BLaER1 treated with 17β-estradiol and CSF1 and Interleukin-3, amounts not matched to agents 10 nM and 100 nM (cell line): Measurements from ENCODE around the gene BMP10.
"Not testable (repeated sequence)": the region's sequence is repeated elsewhere in the genome, so short reads cannot be mapped to it uniquely, and the experiment has no call there.

ENCODE experiments used
- H3K27ac ChIP-seq, 11 experiments: shearing (Covaris generic); formaldehyde crosslinking; 2 replicates each; pipeline ENCODE4 v1.8.1; 2022
- H3K27me3 ChIP-seq, 11 experiments: shearing (Covaris generic); formaldehyde crosslinking; 2 replicates each; pipeline ENCODE4 v1.8.1; 2022
- H3K36me3 ChIP-seq, 11 experiments: shearing (Covaris generic); formaldehyde crosslinking; 2 replicates each; pipeline ENCODE4 v1.8.1; 2022
- H3K4me1 ChIP-seq, 10 experiments: shearing (Covaris generic); formaldehyde crosslinking; 2 replicates each; pipeline ENCODE4 v1.8.1; 2022
- H3K4me2 ChIP-seq, 11 experiments: shearing (Covaris generic); formaldehyde crosslinking; 2 replicates each; pipeline ENCODE4 v1.8.1; 2022
- H3K4me3 ChIP-seq, 10 experiments: shearing (Covaris generic); formaldehyde crosslinking; 2 replicates each; pipeline ENCODE4 v1.8.1; 2022
- H3K9ac ChIP-seq, 11 experiments: shearing (Covaris generic); formaldehyde crosslinking; 2 replicates each; pipeline ENCODE4 v1.8.1; 2022
- H3K9me3 ChIP-seq, 11 experiments: shearing (Covaris generic); formaldehyde crosslinking; replicated peaks in 1 of 11; 2 replicates each; pipeline ENCODE4 v1.8.1; 2022
- H4K20me1 ChIP-seq, 11 experiments: shearing (Covaris generic); formaldehyde crosslinking; 2 replicates each; pipeline ENCODE4 v1.8.1; 2022
- Cebpa-rat ChIP-seq, 11 experiments: shearing (Covaris generic); IDR thresholded peaks; 2 replicates each; pipeline ENCODE4 v1.8.1; 2022

BMP10 gene

GRCh38 chr2:68901561-68901960 lies 30.4 kb upstream of the BMP10 start:
- Histone ChIP-seq H3K4me3 (no peak overlapping the region), H4K20me1 (no peaks in the 10 kb centered on the region), H3K9ac (no peak overlapping the region), H3K4me2 (no peak overlapping the region), H3K4me1 (peaks cover 2 to 9% (median 4%) of the 10 kb centered on the region in 10 experiments; a peak in 17 of 20 replicates), H3K27me3 (no peaks in the 10 kb centered on the region), H3K27ac (no peak overlapping the region), H3K9me3 (peaks cover 20 to 40% (median 35%) of the 10 kb centered on the region in 11 experiments), H3K36me3 (peaks cover 0 to 7% (median 0%) of the 10 kb centered on the region in 11 experiments; a peak in 2 of 22 replicates)
- TF ChIP-seq Cebpa-rat (IDR thresholded peaks at IDR 0.05), result no peak

- peaks cover 20 to 43% (median 37%) of the 10 kb centered on the region in 11 experiments for H3K9me3 ChIP-seq
- H3K9ac ChIP-seq, result no peak overlapping the region
- H3K36me3 ChIP-seq, result peaks cover 0 to 7% (median 0%) of the 10 kb centered on the region in 11 experiments; a peak in 2 of 22 replicates
- peaks cover 0 to 6% (median 0%) of the 10 kb centered on the region in 10 experiments; a peak in 6 of 20 replicates for H3K4me1 ChIP-seq
- H3K27me3 ChIP-seq, result no peaks in the 10 kb centered on the region
- no peaks in the 10 kb centered on the region for H4K20me1 ChIP-seq
- no peak overlapping the region for H3K4me2 ChIP-seq
- H3K4me3 ChIP-seq, result no peak overlapping the region
- H3K27ac ChIP-seq, result no peak overlapping the region
- no peak for TF ChIP-seq Cebpa-rat (IDR thresholded peaks at IDR 0.05)
Measured at GRCh38 chr2:68901199-68901514, 30.0 kb upstream of the BMP10 start.

- no peak for TF ChIP-seq Cebpa-rat (IDR thresholded peaks at IDR 0.05)
- H3K9me3 ChIP-seq, result peaks cover 20 to 46% (median 38%) of the 10 kb centered on the region in 11 experiments
- H3K4me3 ChIP-seq, result no peak overlapping the region
- 0 out of 22 replicates have a peak overlapping the region, but pooled peaks of 1 of the 11 experiments have one; percentile 11 for H3K27ac ChIP-seq
- peaks cover 0 to 6% (median 0%) of the 10 kb centered on the region in 10 experiments; a peak in 2 of 20 replicates for H3K4me1 ChIP-seq
- H3K9ac ChIP-seq, result no peak overlapping the region
- no peak overlapping the region for H3K4me2 ChIP-seq
- no peaks in the 10 kb centered on the region for H4K20me1 ChIP-seq
- no peaks in the 10 kb centered on the region for H3K27me3 ChIP-seq
- peaks cover 0 to 7% (median 0%) of the 10 kb centered on the region in 11 experiments; a peak in 2 of 22 replicates for H3K36me3 ChIP-seq
Measured at GRCh38 chr2:68900496-68901198, 29.4 kb upstream of the BMP10 start.

DNA sequence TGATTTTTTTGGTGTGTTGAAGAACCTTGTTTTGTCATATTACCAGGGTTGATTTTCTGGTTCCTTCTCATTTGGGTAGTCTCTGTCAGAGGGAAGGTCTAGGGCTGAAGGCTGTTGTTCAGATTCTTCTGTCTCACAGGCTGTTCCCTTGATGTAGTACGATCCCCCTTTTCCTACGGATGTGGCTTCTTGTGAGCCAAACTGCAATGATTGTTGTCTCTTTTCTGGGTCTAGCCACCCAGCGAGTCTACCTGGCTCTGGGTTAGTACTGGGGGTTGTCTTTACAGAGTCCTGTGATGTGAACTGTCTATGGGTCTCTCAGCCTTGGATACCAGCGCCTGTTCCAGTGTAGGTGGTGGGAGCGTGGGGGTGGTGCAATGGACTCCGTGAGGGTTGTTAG lies 24.8 kb upstream of the BMP10 start:
- H3K4me3 ChIP-seq, H3K27me3 ChIP-seq: not testable (repeated sequence)

GRCh38 chr2:68889500-68889899 lies 18.3 kb upstream of the BMP10 start:
- Histone ChIP-seq H3K4me2 (no peak overlapping the region), H4K20me1 (no peaks in the 10 kb centered on the region), H3K27me3 (no peaks in the 10 kb centered on the region), H3K4me1 (no peaks in the 10 kb centered on the region), H3K27ac (no peak overlapping the region), H3K9me3 (no peaks in the 10 kb centered on the region), H3K4me3 (no peak overlapping the region), H3K36me3 (no peaks in the 10 kb centered on the region), H3K9ac (no peak overlapping the region)
- TF ChIP-seq Cebpa-rat (IDR thresholded peaks at IDR 0.05), result no peak

More for the DNA sequence above, 24.8 kb upstream of the BMP10 start:
- not testable (repeated sequence) for H4K20me1 ChIP-seq, H3K36me3 ChIP-seq, H3K4me2 ChIP-seq, H3K4me1 ChIP-seq, H3K27ac ChIP-seq, H3K9ac ChIP-seq
- peaks cover 6 to 25% (median 16%) of the 10 kb centered on the region in 11 experiments for H3K9me3 ChIP-seq

- Histone ChIP-seq H3K4me1 (no peaks in the 10 kb centered on the region), H3K36me3 (no peaks in the 10 kb centered on the region), H4K20me1 (no peaks in the 10 kb centered on the region), H3K27me3 (no peaks in the 10 kb centered on the region), H3K27ac (no peak overlapping the region), H3K4me3 (no peak overlapping the region), H3K4me2 (no peak overlapping the region), H3K9ac (no peak overlapping the region), H3K9me3 (no peaks in the 10 kb centered on the region)
- TF ChIP-seq Cebpa-rat (IDR thresholded peaks at IDR 0.05), result no peak
Measured at GRCh38 chr2:68889021-68889420, 17.8 kb upstream of the BMP10 start.

DNA sequence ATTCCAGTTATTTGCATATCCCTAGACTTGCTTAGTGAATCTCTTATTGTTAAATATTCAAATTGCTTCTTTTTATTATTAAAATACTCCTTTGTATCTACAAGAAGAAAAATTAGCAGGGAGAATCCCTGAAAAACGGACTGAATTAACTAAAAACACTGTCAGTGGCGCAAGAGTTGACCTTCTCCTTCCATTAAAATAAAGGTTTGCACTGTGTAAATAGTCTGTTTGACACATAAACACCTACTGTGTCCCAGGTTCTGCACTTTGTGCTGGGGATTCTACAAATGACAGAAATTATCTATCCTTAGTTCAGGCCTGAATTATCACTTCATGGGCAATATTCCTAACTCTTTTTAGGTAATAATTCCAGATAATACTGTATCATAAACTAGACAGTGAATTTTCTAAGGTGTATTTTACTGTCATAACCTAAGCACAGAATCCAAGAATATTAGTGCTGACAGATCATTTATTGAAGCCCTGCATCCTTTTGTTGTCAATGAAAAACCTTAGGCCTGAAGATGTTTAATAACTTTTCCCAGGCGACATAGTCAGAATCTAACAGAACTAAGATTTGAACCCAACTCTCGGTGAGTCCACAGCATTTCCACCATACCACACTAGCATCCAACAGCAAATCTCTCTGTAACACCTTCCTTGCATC lies 17.0 kb upstream of the BMP10 start:
- H3K36me3 ChIP-seq, result no peaks in the 10 kb centered on the region
- no peak overlapping the region for H3K27ac ChIP-seq
- H3K9ac ChIP-seq, result no peak overlapping the region
- TF ChIP-seq Cebpa-rat (IDR thresholded peaks at IDR 0.05), result no peak
- no peaks in the 10 kb centered on the region for H3K4me1 ChIP-seq
- H3K4me3 ChIP-seq, result no peak overlapping the region
- H3K4me2 ChIP-seq, result no peak overlapping the region
- no peaks in the 10 kb centered on the region for H3K27me3 ChIP-seq
- H4K20me1 ChIP-seq, result no peaks in the 10 kb centered on the region
- H3K9me3 ChIP-seq, result no peaks in the 10 kb centered on the region

- H3K36me3 ChIP-seq, result no peaks in the 10 kb centered on the region
- H3K27me3 ChIP-seq, result no peaks in the 10 kb centered on the region
Measured at GRCh38 chr2:68885811-68886075, 14.5 kb upstream of the BMP10 start.

DNA sequence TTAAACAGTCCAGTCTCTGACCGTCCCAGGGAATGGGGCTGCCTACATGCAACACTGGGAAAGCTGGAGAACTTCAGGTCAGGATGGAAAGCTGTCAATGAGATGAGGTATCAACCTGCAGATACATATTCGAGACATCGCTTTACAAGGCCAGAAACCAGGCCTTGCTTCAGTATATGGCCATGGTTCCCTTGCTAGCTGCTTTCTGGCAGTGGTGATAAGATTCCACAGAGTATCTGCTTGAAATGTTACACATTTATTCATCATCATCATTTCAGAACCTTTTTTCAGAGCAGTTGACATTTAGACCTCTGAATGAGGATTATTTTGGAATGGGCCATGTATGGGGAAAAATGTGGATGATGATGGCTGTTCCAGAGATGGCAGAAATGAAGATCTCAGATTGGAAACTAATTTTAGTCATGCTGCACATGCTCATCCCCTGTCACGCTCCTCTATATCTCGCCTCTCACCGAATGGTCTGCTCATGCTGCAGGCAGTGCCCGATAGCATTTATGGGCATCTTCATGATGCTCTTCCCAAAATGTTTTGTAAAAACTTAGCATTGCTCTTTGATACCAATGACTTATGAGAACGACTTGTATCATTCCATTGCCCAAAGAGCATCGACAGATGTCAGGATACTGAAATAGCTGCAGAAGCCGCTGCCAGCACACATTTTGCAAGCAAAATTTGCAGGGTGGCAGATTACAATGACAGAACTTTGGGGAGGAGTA lies 14.0 kb upstream of the BMP10 start:
- no peaks in the 10 kb centered on the region for H4K20me1 ChIP-seq
- no peaks in the 10 kb centered on the region for H3K27me3 ChIP-seq
- no peak for TF ChIP-seq Cebpa-rat (IDR thresholded peaks at IDR 0.05)
- no peaks in the 10 kb centered on the region for H3K4me1 ChIP-seq
- no peaks in the 10 kb centered on the region for H3K9me3 ChIP-seq
- no peak overlapping the region for H3K4me2 ChIP-seq
- H3K9ac ChIP-seq, result no peak overlapping the region
- no peak overlapping the region for H3K4me3 ChIP-seq
- H3K27ac ChIP-seq, result no peak overlapping the region
- no peaks in the 10 kb centered on the region for H3K36me3 ChIP-seq

More at GRCh38 chr2:68885811-68886075, 14.5 kb upstream of the BMP10 start:
- Histone ChIP-seq H3K9me3 (no peaks in the 10 kb centered on the region), H3K27ac (no peak overlapping the region), H3K9ac (no peak overlapping the region), H3K4me2 (no peak overlapping the region), H4K20me1 (no peaks in the 10 kb centered on the region), H3K4me3 (no peak overlapping the region), H3K4me1 (no peaks in the 10 kb centered on the region)
- no peak for TF ChIP-seq Cebpa-rat (IDR thresholded peaks at IDR 0.05)
